ENCODE data around the gene SH3GL3.

Gene SH3GL3

GRCh38 chr15:83512459-83512858 is 65.3 kb downstream of the SH3GL3 start:
- no peak for DNase-seq

- no peak for DNase-seq
These were observed 67.4 kb downstream of the SH3GL3 start for GRCh38 chr15:83514584-83514983.

GRCh38 chr15:83515164-83515563 is 68.0 kb downstream of the SH3GL3 start:
- DNase-seq: no peak

GRCh38 chr15:83516935-83517334 is 69.8 kb downstream of the SH3GL3 start:
- DNase-seq: no peak

- DNase-seq: no peak
These were observed 79.2 kb downstream of the SH3GL3 start for GRCh38 chr15:83526319-83526718.

GRCh38 chr15:83533410-83533962 is 86.3 kb downstream of the SH3GL3 start:
- no peak for DNase-seq

- no peak for DNase-seq
These were observed 90.5 kb downstream of the SH3GL3 start for GRCh38 chr15:83537606-83538005.

GRCh38 chr15:83538682-83539081 is 91.5 kb downstream of the SH3GL3 start:
- no peak for DNase-seq

GRCh38 chr15:83545804-83546511 is 98.8 kb downstream of the SH3GL3 start:
- DNase-seq: no peak

- DNase-seq: no peak
These were observed 99.4 kb downstream of the SH3GL3 start for GRCh38 chr15:83546512-83546888.

GRCh38 chr15:83547168-83547567 is 100.0 kb downstream of the SH3GL3 start:
- DNase-seq: no peak

- no peak for DNase-seq
These were observed 102.5 kb downstream of the SH3GL3 start for GRCh38 chr15:83549623-83550022.

- no peak for DNase-seq
These were observed 107.4 kb downstream of the SH3GL3 start for GRCh38 chr15:83554558-83554957.

- DNase-seq: no peak
These were observed 108.2 kb downstream of the SH3GL3 start for GRCh38 chr15:83555383-83555782.

- DNase-seq: no peak
These were observed 108.9 kb downstream of the SH3GL3 start for GRCh38 chr15:83556068-83556467.

GRCh38 chr15:83556754-83557153 is 109.6 kb downstream of the SH3GL3 start:
- no peak for DNase-seq

- DNase-seq: no peak
These were observed 111.0 kb downstream of the SH3GL3 start for GRCh38 chr15:83558146-83558545.

GRCh38 chr15:83559310-83559966 is 112.3 kb downstream of the SH3GL3 start:
- peak in 1 of 2 experiments; percentile 5 for DNase-seq

GRCh38 chr15:83561661-83562060 is 114.5 kb downstream of the SH3GL3 start:
- DNase-seq: no peak

GRCh38 chr15:83565138-83565537 is 118.0 kb downstream of the SH3GL3 start:
- DNase-seq: no peak

GRCh38 chr15:83565553-83566159 is 118.5 kb downstream of the SH3GL3 start:
- DNase-seq: peak in 1 of 2 experiments; percentile 1

GRCh38 chr15:83567318-83567717 is 120.2 kb downstream of the SH3GL3 start:
- no peak for DNase-seq

- no peak for DNase-seq
These were observed 122.2 kb downstream of the SH3GL3 start for GRCh38 chr15:83569341-83569740.

- DNase-seq: no peak
These were observed 123.6 kb downstream of the SH3GL3 start for GRCh38 chr15:83570756-83571155.
